Activated gamma-delta T cell treated with anti-CD3 and anti-CD28 coated beads, Interleukin-2, amount 50 U/mL, for 16 hours (primary cell): Measurements from ENCODE around the gene PMAIP1.
"Not testable (repeated sequence)": the region's sequence is repeated elsewhere in the genome, so short reads cannot be mapped to it uniquely, and the experiment has no call there.

Experiments
- DNase-seq: peaks from one replicate; pipeline ENCODE4 v3.0.0-alpha.2; 2020; ENCODE audit warnings: low read depth

PMAIP1 gene

DNA sequence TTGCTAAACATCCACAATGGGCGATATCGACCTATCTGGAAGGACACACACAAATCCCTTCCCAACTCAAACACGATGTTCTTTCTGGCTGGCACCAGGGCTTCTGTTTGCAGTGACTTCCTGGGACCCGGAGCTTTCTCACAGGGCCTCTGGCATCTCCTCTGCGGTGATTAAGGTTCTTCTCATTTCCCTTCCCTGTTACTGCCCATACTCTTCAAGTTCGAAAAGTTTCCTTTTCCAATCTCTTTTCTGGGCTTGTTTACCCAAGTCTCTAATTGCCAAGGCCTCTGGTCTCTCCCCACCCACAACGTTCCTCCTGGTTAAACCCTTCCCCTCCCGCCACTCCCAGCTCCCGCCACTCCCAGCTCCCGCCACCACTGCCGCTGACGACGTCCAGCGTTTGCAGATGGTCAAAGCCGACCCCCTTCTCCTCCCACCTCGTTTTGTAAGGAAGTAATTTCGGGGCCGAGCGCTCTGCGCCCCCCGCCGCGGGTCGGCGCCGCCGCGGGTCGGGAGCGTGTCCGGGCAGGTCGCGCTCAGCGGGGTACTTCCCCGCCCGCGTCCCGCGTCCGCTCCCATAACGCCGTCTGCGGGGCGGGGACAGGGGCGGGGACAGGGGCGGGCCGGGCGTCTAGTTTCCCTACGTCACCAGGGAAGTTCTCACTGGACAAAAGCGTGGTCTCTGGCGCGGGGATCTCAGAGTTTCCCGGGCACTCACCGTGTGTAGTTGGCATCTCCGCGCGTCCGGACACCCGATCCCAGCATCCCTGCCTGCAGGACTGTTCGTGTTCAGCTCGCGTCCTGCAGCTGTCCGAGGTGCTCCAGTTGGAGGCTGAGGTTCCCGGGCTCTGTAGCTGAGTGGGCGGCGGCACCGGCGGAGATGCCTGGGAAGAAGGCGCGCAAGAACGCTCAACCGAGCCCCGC lies at the start of gene PMAIP1:
PMAIP1 (plus strand) TSS at position 699 of the 924 bp plus-strand sequence; CDS start at position 881, 182 bp downstream.
- DNase-seq, result peak; percentile 80

DNA sequence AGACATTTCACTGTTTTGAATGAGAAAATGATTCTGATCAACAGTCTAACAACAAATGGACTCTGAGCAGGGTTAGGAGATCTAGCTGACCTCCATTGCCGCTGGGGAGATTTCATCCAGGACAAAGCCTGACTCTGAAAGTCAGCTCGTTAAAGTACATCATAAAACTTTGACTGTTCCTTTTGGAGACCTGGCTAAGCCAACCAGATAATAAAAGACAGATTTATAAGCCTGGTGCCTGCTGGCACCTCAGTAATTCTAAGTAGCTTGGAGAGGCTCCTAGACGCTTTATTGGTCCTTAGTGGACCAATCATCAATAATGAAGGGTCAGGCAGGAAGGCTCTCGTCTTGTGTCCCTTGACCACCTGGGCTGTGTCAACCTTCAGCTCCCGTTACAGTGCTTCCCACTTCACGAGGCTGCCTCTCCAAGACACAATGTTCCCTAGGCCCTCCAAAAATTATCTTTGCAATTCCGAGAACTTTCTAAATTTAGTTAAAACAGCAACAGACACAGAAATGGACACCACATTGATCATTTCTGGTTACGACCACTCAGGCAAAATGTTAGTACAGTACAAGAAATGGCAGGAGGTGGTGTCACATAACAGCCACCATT lies 47.9 kb upstream of the PMAIP1 start:
- no peak for DNase-seq

DNA sequence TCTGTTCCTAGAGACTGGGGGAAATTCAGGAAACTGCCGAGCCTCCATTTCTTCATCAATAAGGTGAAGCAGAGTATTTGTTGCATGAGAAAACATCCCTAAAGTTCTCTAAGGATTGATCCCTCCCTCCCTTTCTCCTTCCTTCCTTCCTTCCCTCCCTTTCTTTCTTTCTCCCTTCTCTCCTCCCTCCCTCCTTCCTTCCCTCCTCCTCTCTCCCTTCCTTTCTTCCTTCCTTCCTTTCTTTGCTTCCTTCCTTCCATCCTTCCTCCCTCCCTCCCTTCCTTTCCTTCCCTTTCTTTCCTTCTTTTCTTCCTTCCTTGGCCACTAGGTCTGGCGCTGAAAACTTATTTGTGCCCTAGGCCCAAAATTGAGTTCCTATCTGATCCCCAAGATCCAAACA lies 47.2 kb upstream of the PMAIP1 start:
- no peak for DNase-seq

DNA sequence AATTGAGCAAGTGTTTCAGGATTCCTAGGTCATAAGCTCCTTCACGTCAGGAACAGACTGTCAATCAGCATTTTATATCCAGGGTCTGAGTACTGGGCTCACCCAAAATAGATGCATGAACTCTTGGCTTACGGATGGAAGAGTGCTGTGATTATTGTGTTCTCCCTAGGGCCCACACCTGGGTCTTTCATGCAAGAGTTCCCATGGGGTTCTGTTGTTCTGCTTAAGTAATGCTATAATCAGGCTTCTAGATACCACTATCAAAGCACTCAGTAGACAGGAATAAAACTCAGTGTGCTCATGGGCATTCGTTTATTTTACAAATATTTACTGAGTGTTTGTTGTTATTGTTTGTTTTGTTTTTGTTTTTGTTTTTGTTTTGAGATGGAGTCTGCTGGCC lies 46.4 kb upstream of the PMAIP1 start:
- DNase-seq, result no peak

DNA sequence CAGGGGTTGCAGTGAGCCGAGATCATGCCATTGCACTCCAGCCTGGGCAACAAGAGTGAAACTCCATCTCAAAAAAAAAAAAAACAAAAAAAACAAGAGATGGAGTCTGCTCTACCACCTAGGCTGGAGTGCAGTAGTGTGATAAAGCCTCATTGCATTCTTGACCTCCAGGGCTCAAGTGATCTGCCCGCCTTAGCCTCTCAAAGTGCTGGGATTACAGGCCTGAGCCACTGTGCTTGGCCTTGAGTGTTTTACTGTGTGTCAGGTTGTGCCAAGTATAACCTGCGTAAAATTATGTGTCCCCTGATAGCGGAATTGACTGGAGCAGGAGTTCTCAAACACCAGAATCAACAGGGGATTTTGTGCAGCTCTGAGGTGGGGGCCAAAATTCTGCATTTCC lies 45.8 kb upstream of the PMAIP1 start:
- not testable (repeated sequence) for DNase-seq

DNA sequence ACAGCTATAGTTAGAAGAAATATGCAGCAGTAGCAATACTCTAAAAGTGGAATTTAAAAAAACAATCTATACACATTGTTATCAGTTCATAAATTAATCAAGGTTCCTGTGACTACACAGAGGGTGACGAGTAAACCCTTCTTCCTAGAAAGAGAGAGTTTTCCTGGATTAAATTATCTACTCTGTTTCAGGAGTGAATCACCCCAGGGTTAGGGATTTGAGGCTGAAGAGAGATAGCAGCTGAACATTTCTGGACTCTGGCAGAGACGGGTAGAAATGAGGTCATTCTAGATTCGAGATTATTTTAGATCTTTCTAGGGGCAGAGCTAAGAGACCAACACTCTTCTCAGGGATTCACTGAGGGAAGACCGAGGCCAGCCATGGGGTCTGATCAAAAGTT lies 38.8 kb upstream of the PMAIP1 start:
- DNase-seq, result no peak

DNA sequence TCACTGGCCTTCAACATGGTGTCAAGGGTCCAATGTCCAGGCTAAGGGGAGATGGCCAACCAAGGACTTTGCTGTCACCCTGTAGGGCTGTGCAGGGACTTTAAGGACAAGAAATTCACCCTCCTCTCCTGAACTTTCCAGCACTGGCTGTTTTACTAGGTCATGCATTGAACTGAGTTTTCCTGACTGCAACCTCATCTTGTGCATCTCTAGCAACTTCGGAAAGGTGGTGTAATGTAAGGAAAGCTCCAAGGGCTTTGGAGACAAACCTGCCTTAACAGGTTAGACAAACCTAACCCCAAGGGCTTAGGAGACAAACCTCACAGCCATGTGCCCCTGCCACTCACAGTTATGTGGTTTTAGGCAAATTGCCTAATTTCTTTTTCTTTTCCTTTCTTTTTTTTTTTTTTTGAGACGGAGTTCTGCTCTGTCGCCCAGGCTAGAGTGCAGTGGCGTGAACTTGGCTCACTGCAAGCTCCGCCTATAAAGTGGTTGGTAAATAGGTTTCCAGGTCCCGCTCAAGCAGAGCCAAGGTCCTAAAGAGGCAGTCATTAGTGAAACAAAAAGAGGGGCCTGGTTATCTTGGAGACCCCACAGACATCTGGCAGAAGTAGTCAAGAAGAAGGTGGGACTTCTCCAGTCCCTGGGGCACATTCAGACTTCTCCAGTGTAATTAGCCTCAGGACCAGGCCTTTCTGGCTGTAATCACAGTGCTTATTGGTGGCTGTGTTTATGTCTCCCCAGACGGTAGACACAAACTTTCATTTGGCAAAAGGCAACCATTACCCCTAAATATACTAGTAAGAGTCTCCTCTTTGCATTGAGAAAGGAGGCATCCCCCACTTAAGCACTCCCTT lies 37.6 kb upstream of the PMAIP1 start:
- no peak for DNase-seq

DNA sequence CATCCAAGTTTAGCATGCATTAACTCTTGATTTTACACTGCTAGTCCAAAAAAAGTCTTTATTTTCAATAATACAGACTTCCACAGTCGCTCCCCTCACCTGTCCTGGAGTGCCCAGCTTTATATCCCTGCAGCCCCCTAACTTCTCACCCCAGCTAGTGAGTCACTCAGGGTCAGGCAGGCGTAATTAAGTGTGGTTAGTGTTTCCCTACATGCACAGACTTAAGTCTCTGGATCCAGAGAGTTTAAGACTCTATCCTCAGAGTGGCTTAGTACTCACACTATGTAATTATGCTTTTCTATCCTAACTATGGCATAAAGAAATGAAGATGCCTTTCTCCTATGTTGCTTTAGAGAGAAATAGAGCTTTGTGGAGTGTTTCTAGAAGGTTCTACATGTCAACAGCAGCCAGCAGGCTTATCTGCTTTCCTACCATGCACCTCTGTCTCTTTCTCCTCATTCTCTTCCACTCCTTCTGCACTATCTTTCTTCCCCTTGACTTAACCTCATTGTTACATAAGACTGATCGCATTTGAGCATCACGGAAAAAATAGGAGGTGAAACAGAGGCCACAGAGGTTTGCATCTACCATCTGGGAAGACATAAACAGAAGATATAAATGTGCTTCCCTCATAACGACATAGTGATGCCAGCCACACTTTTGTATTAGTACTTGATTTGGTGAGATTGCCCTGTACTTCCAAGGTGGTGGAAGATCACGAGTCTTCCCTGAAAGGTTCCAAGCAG lies 34.4 kb upstream of the PMAIP1 start:
- DNase-seq, result no peak

DNA sequence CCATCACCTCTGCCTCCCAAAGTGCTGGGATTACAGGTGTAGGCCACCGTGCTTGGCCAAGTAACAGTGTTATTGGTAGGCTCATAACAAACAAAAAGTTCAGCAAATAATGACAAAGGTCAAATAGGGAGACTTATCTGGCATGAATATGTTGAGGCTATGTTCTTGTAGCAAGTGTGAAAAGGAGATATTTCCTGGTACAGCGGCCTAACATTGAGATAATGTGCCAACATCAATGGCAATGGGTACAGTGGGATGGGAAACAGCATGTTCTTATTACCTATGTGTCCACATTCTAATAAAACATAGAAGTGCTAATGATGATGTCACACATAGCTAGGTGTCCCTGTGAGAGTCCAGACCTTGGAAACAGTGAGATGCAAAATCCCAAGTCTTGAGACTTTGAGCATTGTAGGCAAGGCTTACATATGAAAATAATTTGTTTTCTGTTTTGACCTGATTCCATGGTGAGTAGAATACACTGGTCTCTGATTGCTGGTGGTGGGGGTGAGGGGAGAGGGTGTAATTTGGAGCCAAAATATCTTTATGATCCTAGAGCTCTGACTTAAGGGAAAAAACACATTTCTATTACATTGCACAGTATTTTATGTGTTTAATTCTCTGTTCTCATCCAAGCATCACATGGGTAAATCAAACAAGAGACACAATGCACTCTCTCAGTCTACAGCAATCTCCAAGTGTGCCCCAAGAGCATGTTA lies 33.1 kb upstream of the PMAIP1 start:
- no peak for DNase-seq

DNA sequence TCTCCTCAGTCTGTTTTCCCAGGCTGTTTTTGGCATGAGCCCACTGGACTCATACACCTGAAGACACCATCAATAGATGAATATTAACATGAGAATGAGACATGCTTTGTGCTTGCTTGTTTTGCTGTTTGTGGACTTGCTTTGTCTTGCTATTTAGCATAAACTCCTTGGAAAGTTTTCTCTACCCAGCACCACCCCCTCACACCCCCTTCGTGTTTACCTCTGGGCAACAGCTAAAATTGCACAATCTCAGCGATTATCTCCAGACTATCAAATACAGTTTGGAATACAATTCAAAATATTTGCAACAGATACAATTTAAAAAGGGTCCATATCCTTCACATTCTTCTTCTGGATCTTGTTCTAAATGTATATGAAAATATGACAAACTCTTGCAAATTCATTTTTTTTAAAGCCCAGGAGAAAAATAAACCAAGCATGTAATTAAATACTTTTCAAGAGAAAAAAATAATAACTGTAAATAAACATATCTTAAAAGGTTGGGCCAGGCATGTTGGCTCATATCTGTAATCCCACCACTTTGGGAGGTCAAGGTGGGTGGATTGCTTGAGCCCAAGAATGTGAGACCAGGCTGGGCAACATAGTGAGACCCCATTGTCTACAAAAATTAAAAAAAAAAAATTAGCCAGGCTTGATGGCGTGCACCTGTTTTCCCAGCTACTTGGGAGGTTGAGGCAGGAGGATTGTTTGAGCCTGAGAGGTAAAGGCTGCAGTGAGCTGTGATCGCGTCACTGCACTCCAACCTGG lies 32.3 kb upstream of the PMAIP1 start:
- DNase-seq, result no peak

DNA sequence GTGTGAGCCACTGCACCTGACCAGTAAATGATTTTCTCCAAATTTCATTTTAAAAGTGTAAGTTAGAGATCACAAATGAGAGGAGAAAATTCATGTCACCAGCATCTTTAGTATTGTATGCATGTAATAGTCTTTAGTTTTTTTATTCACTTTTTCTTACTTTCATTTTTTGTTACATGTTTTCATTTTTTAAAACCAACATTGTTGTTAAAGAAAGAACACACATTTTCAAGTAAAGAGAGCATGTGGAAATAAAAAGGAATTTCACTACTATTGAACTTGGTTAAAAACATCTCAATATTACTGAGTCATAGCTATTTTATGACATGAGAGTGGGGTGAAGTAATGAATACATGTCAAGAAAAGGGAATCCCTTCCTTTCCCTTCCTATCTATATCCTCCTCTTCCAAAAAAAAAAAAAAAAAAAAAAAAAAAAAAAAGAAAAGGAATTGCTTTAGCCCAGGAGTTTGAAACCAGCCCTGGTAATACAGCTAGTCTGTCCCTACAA lies 29.1 kb upstream of the PMAIP1 start:
- DNase-seq, result no peak

DNA sequence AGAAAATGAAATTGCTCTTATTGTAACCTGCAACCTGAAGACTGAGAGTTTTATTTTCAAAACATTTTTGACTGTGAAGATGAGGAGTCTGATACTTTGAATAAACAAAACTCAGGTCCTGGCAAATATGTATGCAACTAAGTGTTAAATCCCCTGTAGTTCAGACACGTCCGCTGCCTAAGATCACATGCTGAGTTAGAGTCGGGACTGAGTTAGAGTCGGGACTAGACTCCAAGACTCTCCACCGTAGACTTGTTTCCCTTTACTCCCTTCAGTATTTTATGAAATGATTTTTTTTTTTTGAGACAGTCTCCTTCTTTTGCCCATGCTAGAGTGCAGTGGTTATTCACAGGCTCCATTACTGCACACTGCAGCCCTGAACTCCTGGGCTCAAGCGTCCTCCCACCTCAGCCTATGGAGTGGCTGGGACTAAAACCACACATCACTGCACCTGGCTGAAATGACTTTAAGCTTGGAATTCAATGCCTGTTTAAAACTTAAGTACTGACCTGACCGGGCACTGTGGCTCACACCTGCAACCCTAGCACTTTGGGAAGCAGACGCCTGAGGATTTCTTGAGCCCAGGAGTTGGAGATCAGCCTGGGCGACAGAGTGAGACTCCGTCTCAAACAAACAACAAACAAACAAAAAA lies 28.0 kb upstream of the PMAIP1 start:
- no peak for DNase-seq

DNA sequence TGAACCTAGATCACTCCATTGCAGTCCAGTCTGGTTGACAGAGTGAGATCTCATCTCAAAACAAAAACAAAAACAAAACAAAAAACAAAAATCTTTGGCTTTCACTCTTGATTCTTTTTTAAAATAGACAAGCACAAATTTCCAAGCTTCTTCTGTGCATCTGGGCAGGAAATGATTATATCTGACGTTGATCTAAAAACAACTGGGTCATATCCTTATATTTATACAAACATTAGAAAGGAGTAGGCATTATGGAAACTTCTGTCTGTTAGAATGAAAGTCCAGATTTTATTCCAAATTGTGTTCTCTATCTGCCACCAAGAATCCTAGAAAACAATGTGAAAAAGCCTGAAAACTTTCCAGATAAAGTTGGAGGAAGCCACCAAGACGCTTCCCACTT lies 26.2 kb upstream of the PMAIP1 start:
- no peak for DNase-seq

DNA sequence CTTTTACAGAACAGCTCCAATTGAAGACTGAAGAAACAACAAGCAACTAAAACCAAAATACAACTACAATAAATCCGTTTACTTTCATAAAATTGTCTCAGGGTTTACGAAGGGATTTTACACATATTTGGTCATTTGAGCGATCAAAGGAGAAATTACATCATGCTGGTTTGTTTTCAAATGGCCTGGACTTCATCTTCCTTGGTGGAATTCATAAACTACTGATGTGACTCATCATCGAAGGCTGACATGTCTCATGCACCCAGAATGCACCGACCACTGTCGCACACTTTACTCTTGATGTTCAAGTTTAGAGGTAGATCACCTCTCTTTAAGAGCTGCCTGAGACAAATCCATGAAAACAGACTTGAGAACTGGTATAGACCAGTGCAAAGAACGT lies 25.6 kb upstream of the PMAIP1 start:
- DNase-seq, result no peak

DNA sequence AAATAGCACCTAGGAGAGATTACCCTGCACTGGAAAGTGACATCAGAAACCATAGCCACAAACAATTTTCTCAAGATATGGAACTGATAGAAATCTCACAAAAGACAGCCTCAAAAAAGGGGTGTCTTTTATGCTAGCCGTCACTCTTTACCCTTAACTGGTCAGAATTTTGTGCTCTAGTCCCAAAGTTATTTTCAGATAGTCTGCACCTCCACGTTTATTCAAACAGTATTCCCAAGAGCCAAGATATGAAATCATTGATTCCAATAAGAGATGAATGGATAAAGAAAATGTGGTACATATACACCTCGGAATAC lies 23.5 kb upstream of the PMAIP1 start:
- no peak for DNase-seq

DNA sequence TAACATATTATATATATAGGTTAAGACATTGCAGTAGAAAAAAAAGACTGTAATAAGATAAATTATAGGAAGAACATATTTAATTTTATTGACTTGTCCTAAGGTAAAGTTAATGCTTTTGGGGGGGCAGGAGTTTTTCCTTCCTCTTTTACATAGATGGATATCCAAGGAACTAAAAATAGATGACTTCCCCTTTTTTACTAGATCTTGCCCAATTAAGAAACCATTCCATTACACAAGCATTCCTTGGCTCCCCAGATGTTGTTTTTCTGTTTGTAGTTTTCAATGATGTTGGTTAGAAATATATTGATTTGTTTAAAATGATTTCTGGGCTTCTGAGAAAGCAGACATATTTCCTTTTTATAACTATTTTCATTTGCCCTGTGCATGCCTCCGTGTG lies 22.4 kb upstream of the PMAIP1 start:
- DNase-seq, result no peak

DNA sequence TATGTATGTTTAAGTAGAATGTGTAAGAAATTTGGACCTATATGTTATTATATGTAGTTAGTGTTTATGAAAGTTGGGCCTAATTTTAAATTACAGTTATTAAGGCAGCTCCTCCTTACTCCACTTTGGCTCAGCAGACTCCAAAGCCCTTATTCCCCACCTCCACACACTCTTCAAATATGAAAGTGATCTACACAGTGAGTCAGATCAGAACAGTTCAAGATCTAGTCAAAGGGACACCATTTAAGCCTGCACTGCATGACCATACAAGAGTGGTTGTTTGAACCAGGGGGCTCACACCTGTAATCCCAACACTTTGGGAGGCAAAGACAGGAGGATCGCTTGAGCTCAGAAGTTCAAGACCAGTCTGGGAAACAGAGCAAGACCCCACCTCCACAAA lies 21.2 kb upstream of the PMAIP1 start:
- DNase-seq, result no peak

DNA sequence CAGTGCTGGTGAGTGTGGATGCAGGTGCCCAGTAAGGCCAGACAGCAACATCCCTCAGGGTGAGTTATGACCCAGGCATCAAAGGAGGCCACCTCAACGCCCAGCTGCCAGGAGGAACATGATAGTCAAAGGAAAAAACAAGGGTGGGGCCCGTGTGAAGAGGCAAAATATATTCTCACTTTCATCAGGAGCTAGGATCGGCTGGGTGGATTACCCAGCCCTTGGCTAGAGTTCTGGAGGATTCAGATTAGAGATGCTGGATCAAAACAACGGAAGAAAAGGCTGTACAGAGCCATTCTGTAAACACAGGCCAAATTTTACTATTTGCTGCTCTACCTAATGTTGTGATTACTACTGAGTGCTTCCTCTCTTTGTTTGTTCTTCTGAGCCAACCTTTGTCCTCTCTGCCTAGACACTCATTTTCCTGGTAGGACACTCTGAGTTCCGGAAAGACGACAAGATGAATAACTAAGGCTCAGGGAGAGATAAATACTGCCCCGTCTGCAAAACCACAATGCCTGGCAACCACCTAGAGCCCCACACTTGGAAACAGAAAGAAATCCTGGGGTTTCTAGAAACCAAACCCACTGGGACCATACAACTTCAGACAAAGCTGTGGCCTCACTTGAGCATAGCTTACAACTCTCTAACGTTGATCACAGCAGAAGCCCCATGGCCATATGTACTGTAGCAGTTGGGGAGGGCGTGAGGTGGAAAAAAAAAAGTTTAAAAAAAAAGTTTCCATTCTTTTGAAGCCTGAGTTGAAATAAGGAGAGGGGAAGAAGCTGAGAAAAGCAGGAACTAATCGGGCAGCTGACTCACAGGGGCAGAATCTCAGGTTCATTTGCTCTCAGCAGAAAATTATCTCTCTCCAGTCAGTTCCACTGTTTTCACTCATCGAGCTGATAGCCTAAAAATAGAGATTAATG lies 17.8 kb upstream of the PMAIP1 start:
- DNase-seq, result no peak

DNA sequence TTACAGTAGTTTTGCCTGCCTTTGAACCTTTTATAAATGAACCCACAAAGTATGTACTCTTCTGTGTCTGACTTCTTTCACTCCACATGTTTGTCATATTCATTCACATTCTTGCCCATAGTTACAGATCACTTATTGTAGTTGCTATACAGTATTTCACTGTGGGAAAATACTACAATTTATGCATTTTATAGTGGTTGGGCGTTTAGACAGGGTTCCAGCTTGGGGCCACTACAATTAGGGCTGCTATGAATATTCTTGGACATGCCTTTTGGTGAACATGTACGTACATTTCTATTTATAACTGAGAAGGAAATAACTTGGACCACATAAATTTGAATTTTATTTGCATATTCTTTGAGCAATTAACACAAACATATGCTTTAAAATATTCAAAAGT lies 15.4 kb upstream of the PMAIP1 start:
- no peak for DNase-seq
